HG03060 (cell line): ENCODE data around the gene INSRR.

Source experiments
- ATAC-seq: cut with Tn5 transposase; IDR thresholded peaks from one replicate; pipeline ENCODE4 v1.9.1; 2021; ENCODE audit warnings: low read depth, moderate number of reproducible peaks; ENCODE audit not compliant: unreplicated experiment

Gene INSRR

DNA sequence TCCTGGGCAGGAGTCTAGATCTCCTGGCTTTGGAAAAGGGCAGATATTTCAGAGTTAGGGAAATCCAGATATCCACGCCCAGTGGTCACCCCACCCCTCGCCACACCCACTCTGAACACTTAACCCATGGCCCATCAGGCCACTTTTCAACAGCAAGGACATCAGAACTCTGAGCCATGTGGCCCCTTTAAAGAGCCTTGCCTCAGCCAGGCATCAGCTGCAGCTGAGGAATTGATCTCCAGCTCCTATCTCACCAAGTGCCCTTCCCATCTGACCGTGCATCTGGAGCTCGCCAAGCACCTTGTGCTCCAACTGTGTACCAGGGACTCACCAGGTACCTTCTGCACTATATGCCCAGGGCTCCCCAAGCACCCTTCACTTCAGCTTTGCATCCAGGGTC, 22.0 kb downstream of the INSRR start:
- no peak for ATAC-seq

DNA sequence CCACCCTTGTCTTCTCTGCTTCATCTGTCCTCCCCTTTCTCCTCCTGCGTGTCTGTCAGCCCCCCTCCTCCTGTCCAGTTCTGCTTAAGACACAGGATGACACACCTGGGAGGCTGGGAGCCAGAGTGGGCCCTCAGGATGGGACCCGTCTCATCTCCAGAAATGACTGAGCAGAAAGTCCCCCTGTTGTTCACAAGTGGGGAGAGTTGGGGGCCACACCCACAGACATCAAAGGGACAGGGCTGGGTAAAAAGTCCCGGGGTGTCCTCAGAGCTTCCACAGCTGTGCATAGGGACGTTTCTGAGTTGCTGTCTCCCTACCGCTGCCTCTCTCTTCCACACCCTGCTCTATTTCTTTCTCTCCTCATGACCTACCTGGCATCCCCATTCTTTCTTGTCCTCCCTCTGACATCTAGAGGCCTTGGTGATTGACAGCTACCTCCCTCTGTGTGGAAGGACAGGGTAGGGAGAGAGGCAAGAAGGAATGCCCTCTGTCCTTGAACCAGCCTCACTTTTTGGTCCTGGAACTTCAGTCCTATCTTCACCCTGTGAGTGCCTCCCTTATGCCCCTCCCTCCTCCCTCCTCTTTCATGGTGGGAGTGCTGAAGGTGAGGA, 22.8 kb downstream of the INSRR start:
- no peak for ATAC-seq

GRCh38 chr1:156834322-156834721, 24.6 kb downstream of the INSRR start:
- ATAC-seq, result no peak

DNA sequence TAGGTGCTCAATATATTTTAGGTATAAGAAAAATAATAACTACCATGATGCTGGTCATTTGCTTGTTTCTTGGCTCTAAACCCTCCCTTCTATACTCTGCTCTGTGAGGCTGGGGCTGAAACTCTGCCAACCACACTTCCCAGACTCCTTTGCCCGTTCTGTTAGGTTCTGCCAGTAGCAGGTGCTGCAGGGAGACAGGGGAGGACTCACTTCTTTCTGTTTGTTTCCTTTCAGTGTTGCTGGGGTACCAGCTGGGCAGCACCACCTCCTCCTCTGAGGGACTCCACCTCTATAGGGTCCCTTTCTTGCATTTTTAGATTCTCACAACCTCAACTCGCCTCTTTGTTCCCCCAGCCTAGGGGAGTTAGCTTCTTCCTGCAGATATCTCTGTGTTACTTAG, 25.3 kb downstream of the INSRR start:
- ATAC-seq, result no peak

DNA sequence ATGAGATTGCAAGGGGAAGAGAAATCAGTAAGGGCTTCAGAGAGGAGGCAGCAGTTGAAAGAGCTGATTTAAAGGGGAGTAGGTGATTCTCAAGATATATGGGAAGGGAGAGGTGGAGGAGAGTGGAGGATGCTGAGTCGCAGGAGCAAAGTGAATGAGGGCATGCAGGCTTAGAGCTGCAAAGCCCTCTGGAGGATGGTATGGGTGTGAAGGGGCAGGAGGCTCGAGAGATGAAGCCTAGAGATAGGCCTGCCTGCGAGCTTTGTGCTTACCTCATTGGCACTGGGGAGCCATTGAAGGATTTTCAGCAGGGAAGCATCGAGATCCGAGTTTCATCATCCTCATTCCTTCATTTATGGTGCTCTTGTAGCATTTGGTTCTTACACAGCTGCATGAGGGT, 26.5 kb downstream of the INSRR start:
- no peak for ATAC-seq

DNA sequence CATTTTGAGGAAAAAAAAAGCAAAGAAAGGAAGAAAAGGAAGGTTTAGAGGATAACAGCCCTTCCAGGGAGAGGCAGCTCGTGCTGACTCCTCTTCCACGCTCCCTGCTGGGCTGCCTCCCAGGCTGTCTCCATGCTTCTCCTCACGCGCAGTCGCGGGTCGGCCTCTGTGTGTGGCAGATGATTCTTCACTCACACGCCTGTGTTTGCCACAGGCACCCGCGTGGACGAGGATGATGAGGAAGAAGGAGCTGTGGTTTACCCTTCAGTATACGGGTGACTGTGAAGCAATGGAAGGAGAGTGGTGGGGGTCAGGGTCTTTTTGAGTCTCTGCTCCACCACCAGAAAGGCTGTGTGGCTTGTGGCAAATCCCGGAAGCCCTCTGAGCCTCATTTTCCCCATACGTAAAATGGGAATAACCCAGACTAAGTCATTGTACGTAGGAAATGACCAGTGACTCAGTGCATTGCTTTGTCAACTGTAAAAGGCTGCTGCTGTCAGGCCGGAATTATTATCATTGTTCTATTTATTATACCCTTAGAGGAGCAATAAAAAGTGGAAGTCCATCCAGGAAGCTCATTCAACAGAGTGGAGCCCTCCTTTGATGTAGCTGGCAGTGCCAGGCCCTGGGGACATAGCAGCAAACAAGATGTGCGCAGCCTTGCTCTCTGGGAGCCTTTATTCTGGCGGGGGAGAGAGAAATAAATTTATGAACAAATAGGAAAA, 30.4 kb downstream of the INSRR start:
- ATAC-seq, result no peak

GRCh38 chr1:156826630-156827029, 32.3 kb downstream of the INSRR start:
- ATAC-seq, result no peak

GRCh38 chr1:156823210-156823790, 35.6 kb downstream of the INSRR start:
- no peak for ATAC-seq

- ATAC-seq, result no peak
Observed at GRCh38 chr1:156822680-156823079, 36.2 kb downstream of the INSRR start.

DNA sequence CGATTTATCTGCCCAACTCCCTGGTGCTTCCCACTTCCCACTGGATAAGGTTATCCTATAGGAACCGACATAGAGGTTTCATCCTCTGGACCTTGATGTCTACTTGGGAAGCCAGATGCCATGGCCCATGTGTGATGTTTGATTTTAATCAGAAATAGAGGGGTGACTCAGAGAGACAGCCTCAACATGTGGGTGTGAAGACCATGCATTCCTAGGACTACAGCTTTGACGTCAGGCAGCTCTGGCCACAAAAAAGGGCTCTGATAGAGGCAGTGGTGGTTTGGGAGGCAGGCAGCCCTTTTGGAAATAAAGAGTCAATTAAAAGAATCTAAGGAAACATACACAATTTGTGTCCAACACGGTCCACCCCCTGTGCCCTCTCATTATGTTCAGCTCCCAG, 37.1 kb downstream of the INSRR start:
- ATAC-seq, result no peak

- no peak for ATAC-seq
Observed at GRCh38 chr1:156816561-156817328, 42.2 kb downstream of the INSRR start, which contains the start of gene SH2D2A. TSS of gene SH2D2A (minus strand) at chr1:156816848. CDS start at chr1:156816708, 140 bp downstream.

GRCh38 chr1:156815961-156816422, 42.9 kb downstream of the INSRR start:
- ATAC-seq, result no peak

GRCh38 chr1:156815307-156815826, 43.5 kb downstream of the INSRR start:
- ATAC-seq, result no peak

GRCh38 chr1:156814571-156815260, 44.2 kb downstream of the INSRR start:
- no peak for ATAC-seq

- ATAC-seq, result no peak
Observed at GRCh38 chr1:156813750-156814570, 45.0 kb downstream of the INSRR start.

GRCh38 chr1:156813298-156813697, 45.6 kb downstream of the INSRR start:
- no peak for ATAC-seq

GRCh38 chr1:156812293-156812990, 46.5 kb downstream of the INSRR start:
- ATAC-seq, result no peak

DNA sequence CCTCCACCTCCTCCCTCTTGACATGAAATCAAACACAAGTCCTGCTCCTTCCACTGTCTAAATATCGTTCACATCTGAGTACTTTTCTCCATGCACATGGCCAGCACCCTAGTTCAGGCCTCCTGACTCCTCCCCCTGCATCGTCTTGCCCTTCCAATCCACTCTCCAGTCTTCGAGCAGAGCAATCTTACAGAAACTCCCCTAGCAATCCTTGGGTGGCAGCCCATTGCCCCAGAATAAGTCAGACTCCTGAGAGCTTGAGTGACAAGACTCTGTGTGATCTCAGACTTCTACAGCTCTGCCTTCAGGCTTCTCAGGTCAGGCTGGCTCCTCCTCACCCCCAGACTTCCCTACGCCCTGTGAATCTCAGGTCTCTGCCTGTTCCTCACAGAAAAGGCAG, 47.7 kb downstream of the INSRR start:
- no peak for ATAC-seq
